HepG2 (cell line): Measurements from ENCODE around the gene MEX3A. TPM values are rescaled to one million over a fixed set of nuclear protein-coding genes. Genes with fewer than 3 reads are reported as not detected.

ENCODE experiments used
- CBX2 ChIP-seq, 2 experiments: fragments of 200-600 bp in 1 of 2; sonication (generic); formaldehyde crosslinking in 1 of 2; IDR thresholded peaks; 2 replicates each; pipeline versions ENCODE4 v1.7.0 to v1.8.1; 2018 to 2022; ENCODE audit warnings: low read depth in 2 of 2, low read length in 1 of 2, mild to moderate bottlenecking in 1 of 2, missing genetic modification reagents in 1 of 2
- ELF3 ChIP-seq: IDR thresholded peaks from 2 replicates; pipeline ENCODE4 v1.6.1; 2016; ENCODE audit warnings: missing genetic modification reagents, missing compliant biosample characterization
- HOXD1 ChIP-seq: sonication (generic); formaldehyde crosslinking; IDR thresholded peaks from 2 replicates; pipeline ENCODE4 v1.5.0; 2020; ENCODE audit warnings: missing genetic modification reagents
- KAT2B ChIP-seq: fragments of 150-350 bp; IDR thresholded peaks from 2 replicates; pipeline ENCODE4 v1.6.1; 2014; ENCODE audit warnings: low read depth, low read length, borderline replicate concordance
- MTERF4 ChIP-seq: sonication (generic); formaldehyde crosslinking; IDR thresholded peaks from 2 replicates; pipeline ENCODE4 v1.8.0; 2023; ENCODE audit warnings: mild to moderate bottlenecking, missing genetic modification reagents
- NKX3-1 ChIP-seq: sonication (generic); formaldehyde crosslinking; IDR thresholded peaks from 2 replicates; pipeline ENCODE4 v1.5.0; 2020; ENCODE audit warnings: missing genetic modification reagents
- XRCC5 ChIP-seq: fragments of 200-400 bp; formaldehyde crosslinking; optimal IDR thresholded peaks from 2 replicates; pipeline ENCODE3; 2017; ENCODE audit warnings: mild to moderate bottlenecking, low read length
- ZBTB38 ChIP-seq: sonication (generic); formaldehyde crosslinking; IDR thresholded peaks from 2 replicates; pipeline ENCODE4 v1.5.1; 2020; ENCODE audit warnings: mild to moderate bottlenecking, missing genetic modification reagents
- ZBTB42 ChIP-seq: sonication (generic); formaldehyde crosslinking; IDR thresholded peaks from 2 replicates; pipeline ENCODE4 v1.5.0; 2020; ENCODE audit warnings: mild to moderate bottlenecking, missing genetic modification reagents
- ZNF224 ChIP-seq: sonication (generic); formaldehyde crosslinking; IDR thresholded peaks from 2 replicates; pipeline ENCODE4 v1.5.0; 2020; ENCODE audit warnings: mild to moderate bottlenecking, missing genetic modification reagents
- ZNF276 ChIP-seq: sonication (generic); formaldehyde crosslinking; IDR thresholded peaks from 2 replicates; pipeline ENCODE4 v1.4.0; 2020; ENCODE audit warnings: mild to moderate bottlenecking, low read depth, missing genetic modification reagents
- ZNF350 ChIP-seq: sonication (generic); formaldehyde crosslinking; IDR thresholded peaks from 2 replicates; pipeline ENCODE4 v1.4.0; 2020; ENCODE audit warnings: mild to moderate bottlenecking, low read depth, missing genetic modification reagents, borderline replicate concordance
- ZNF44 ChIP-seq: sonication (generic); formaldehyde crosslinking; IDR thresholded peaks from 2 replicates; pipeline ENCODE4 v1.5.1; 2020; ENCODE audit warnings: mild to moderate bottlenecking, missing genetic modification reagents
- ZNF547 ChIP-seq: sonication (generic); formaldehyde crosslinking; IDR thresholded peaks from 2 replicates; pipeline ENCODE4 v1.5.1; 2020; ENCODE audit warnings: mild to moderate bottlenecking, missing genetic modification reagents
- ZNF567 ChIP-seq: sonication (generic); formaldehyde crosslinking; IDR thresholded peaks from 2 replicates; pipeline ENCODE4 v1.8.1; 2023; ENCODE audit warnings: mild to moderate bottlenecking, missing genetic modification reagents, borderline replicate concordance
- ZSCAN22 ChIP-seq: sonication (generic); formaldehyde crosslinking; IDR thresholded peaks from 2 replicates; pipeline ENCODE4 v1.4.0; 2020; ENCODE audit warnings: mild to moderate bottlenecking, missing genetic modification reagents
- polyA plus RNA-seq, 8 experiments: library from polyadenylated mRNA; depleted of rRNA in 3 of 8; stranded (reverse) in 7 of 8; unstranded in 1 of 8; fragments of >200 nt; fragmentation: Illumina TruSeq in 4 of 8; extraction: Trizol in 4 of 8; gene quantifications; 2 replicates each; pipeline versions ENCODE4 v1.2.1 to v1.2.3, GENCODE V29; 2011 to 2016; ENCODE audit warnings: low read depth in 4 of 8, missing spikeins in 1 of 8, mixed read lengths in 1 of 8; ENCODE audit not compliant: insufficient read depth in 1 of 8
- total RNA-seq, 5 experiments: library from RNA; depleted of rRNA; stranded (reverse); fragments of >200 nt; fragmentation: Illumina TruSeq; extraction: Trizol; gene quantifications; 2 replicates each; pipeline ENCODE4 v1.2.3, GENCODE V29; 2016; ENCODE audit warnings: low read depth in 1 of 5
- TF ChIP-seq, protein P1 (sequence below): IDR thresholded peaks from 2 replicates; pipeline ENCODE4 v1.6.1; 2016; ENCODE audit warnings: low read depth

Gene MEX3A
- total and polyA plus RNA-seq, 2 of the 13 experiments (the other 11 are each of a cell fraction or from before 2014, with no cell fraction given), result 7.6 to 9.1 TPM

DNA sequence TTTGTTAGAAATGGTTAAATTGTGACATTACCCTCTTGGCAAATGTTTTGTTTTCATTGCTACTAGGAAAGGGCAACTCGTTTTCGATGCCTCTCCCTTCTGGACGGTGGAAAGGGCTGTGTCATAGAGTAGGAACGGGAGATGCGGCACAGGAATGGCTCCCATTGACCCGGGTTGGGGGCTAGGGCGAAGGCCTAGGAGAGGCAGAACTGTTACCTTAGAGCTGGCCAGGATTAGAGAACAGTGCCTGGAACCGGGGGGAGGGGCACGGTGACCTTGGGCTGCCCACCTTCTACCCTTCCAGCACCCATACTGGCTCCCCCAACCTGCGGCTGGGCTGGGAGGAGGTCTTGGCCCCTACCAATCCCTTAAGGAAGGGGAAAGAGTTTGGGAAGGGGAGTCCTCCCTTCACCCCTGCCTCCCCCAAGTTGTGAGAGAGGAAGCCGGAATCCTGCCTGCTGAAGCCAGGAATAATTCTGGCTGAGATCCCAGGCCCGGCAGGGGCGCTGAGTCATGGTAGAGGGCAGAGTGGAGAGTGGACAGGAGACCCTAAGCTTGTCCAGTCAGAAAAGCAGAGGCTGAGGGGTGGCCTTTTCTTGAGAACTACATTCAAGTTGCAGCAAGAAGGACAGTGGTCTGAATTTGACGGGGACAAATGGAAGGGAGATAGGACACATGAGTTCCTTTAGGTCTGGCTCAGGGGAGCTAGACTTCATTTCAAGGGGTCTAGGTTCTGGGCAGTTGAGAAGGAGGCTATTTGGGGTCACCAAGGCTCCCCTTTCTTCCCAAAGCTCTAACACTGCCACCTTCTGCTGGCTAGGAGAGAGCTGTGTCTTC is 40.5 kb upstream of the MEX3A start (continued):
- TF ChIP-seq ZNF350 (CRISPR knock-in tag) (peak; percentile 73; the same call in 1 of the 2 replicates), ZSCAN22 (CRISPR knock-in tag) (no peak), CBX2 (IDR thresholded peaks at IDR 0.05; ENCODE audit: low read depth, low read length) (no peak), CBX2 (CRISPR knock-in tag; IDR thresholded peaks at IDR 0.05; ENCODE audit: low read depth) (no peak), HOXD1 (CRISPR knock-in tag) (no peak), ZNF547 (CRISPR knock-in tag) (no peak), ZBTB42 (CRISPR knock-in tag) (no peak), ZNF567 (CRISPR knock-in tag) (no peak), ZNF224 (CRISPR knock-in tag) (no peak), KAT2B (no peak), ZBTB38 (CRISPR knock-in tag) (peak; percentile 31; the same call in 1 of the 2 replicates), NKX3-1 (CRISPR knock-in tag) (no peak), MTERF4 (CRISPR knock-in tag) (no peak), XRCC5 (peak; percentile 74), ZNF44 (CRISPR knock-in tag) (no peak), ELF3 (CRISPR knock-in tag) (0 out of 2 replicates have a peak, but pooled peaks have one; percentile 12), ZNF276 (CRISPR knock-in tag) (no peak)
- TF ChIP-seq, protein P1, sequence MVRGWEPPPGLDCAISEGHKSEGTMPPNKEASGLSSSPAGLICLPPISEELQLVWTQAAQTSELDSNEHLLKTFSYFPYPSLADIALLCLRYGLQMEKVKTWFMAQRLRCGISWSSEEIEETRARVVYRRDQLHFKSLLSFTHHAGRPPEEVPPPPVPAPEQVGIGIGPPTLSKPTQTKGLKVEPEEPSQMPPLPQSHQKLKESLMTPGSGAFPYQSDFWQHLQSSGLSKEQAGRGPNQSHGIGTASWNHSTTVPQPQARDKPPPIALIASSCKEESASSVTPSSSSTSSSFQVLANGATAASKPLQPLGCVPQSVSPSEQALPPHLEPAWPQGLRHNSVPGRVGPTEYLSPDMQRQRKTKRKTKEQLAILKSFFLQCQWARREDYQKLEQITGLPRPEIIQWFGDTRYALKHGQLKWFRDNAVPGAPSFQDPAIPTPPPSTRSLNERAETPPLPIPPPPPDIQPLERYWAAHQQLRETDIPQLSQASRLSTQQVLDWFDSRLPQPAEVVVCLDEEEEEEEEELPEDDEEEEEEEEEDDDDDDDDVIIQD (CRISPR knock-in tag), result 0 out of 2 replicates have a peak, but pooled peaks have one; percentile 8
